ENCODE results near the gene AATF. TPM values are rescaled to one million over a fixed set of nuclear protein-coding genes. Genes with fewer than 3 reads are reported as not detected.

The AATF gene
- total and polyA plus RNA-seq, 2 donors from 2014 or later: 36.8 to 50.4 TPM

DNA sequence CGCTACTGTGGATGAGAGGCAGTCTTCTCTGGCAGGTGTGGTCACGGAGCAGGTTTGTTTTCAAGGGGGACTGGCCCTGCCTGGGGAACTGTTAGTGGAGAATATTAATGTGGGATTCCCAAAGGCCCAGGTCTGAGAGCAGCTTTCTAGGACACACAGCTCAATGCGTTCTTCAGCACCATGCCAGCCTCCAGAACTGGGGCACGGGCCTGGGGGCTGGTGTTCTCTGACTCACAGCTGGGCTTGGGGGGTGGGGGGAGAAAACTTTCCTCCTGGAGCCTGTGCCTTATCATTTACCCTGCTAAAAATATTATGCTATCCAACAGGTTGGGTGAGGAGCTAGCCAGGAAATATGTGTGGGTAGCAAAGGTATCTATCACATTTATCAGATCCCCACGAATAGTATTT is 24.9 kb upstream of the AATF start:
- DNase-seq (peak in 1 of 5 donors; percentile 43), FAIRE-seq (no peak)
- no peak overlapping the region for H3K27ac ChIP-seq (ENCODE audit: low read depth in 2 of 2, low read length in 2 of 2)
- TF ChIP-seq, protein P1, sequence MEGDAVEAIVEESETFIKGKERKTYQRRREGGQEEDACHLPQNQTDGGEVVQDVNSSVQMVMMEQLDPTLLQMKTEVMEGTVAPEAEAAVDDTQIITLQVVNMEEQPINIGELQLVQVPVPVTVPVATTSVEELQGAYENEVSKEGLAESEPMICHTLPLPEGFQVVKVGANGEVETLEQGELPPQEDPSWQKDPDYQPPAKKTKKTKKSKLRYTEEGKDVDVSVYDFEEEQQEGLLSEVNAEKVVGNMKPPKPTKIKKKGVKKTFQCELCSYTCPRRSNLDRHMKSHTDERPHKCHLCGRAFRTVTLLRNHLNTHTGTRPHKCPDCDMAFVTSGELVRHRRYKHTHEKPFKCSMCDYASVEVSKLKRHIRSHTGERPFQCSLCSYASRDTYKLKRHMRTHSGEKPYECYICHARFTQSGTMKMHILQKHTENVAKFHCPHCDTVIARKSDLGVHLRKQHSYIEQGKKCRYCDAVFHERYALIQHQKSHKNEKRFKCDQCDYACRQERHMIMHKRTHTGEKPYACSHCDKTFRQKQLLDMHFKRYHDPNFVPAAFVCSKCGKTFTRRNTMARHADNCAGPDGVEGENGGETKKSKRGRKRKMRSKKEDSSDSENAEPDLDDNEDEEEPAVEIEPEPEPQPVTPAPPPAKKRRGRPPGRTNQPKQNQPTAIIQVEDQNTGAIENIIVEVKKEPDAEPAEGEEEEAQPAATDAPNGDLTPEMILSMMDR (IDR thresholded peaks at IDR 0.05; ENCODE audit: borderline replicate concordance, extremely low read depth, insufficient read depth): no peak
- peaks cover 0 to 11% (median 9%) of the 10 kb centered on the region in 3 donors for H3K4me1 ChIP-seq (ENCODE audit: control insufficient read depth in 2 of 3, insufficient read depth in 2 of 3, low read depth in 1 of 3, low read length in 3 of 3)
- H3K36me3 ChIP-seq (ENCODE audit: control insufficient read depth in 2 of 3, insufficient read depth in 3 of 3, low read length in 3 of 3): peaks cover 0 to 3% (median 0%) of the 10 kb centered on the region in 3 donors
- H3K4me3 ChIP-seq (ENCODE audit: low read length in 3 of 3): no peak overlapping the region
- intact Hi-C loops (cut with DNase I): no loop called here
- H3K9ac ChIP-seq (ENCODE audit: low read length in 3 of 3): no peak overlapping the region
- H3K27me3 ChIP-seq (ENCODE audit: control insufficient read depth, insufficient read depth, low read length): peaks cover 6% of the 10 kb centered on the region
- no peaks in the 10 kb centered on the region for H3K9me3 ChIP-seq (ENCODE audit: control insufficient read depth in 2 of 3, insufficient read depth in 1 of 3, low read length in 3 of 3)

DNA sequence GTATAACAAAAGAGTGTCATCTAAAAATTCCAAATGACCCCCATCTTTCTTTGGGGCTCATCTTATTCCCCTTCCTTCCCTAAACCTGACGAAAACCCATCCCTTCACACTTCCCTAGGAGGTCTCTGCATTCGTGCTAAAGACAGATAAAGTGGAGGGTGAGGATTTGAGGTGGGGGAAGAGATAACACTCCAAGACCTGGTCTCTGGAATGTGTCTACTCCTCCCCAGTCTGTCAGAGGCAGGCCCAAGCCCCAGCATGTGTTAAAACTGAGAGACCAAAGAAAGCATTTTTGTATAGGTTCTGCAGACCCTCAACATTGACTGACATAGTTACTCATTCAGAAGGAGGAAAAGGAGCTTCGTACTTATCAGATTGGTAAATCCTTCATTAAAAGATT is 22.5 kb upstream of the AATF start:
- H3K9me3 ChIP-seq (ENCODE audit: control insufficient read depth in 2 of 3, insufficient read depth in 1 of 3, low read length in 3 of 3): no peaks in the 10 kb centered on the region
- TF ChIP-seq, protein P1 (IDR thresholded peaks at IDR 0.05; ENCODE audit: borderline replicate concordance, extremely low read depth, insufficient read depth): no peak
- no peak overlapping the region for H3K27ac ChIP-seq (ENCODE audit: low read depth in 2 of 2, low read length in 2 of 2)
- H3K36me3 ChIP-seq (ENCODE audit: control insufficient read depth in 2 of 3, insufficient read depth in 3 of 3, low read length in 3 of 3): peaks cover 0 to 3% (median 0%) of the 10 kb centered on the region in 3 donors
- no peak for DNase-seq
- intact Hi-C loops (cut with DNase I): no loop called here
- no peak for FAIRE-seq
- no peak overlapping the region for H3K9ac ChIP-seq (ENCODE audit: low read length in 3 of 3)
- H3K4me3 ChIP-seq (ENCODE audit: low read length in 3 of 3): no peak overlapping the region
- peaks cover 0 to 10% (median 0%) of the 10 kb centered on the region in 3 donors for H3K4me1 ChIP-seq (ENCODE audit: control insufficient read depth in 2 of 3, insufficient read depth in 2 of 3, low read depth in 1 of 3, low read length in 3 of 3)
- peaks cover 12% of the 10 kb centered on the region for H3K27me3 ChIP-seq (ENCODE audit: control insufficient read depth, insufficient read depth, low read length)

DNA sequence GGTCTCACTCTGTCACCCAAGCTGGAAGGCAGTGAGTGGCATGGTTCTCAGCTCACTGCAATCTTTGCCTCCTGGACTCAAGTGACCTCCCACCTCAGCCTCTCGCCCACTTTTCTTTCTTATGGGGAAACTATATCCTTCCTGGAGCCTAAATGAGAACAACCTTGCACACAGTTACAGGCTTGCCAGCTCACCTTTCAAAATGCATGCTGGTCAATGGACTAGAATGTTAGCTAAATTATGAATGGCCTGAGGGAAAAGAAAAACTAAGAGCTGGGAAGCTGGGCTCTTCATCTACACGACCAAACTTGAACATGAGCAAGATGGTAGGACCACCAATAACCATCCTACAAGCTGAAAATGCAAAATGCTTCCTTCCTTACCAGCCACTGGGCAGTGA is 22.1 kb upstream of the AATF start:
- intact Hi-C loops (cut with DNase I): no loop called here
- H3K27ac ChIP-seq (ENCODE audit: low read depth in 2 of 2, low read length in 2 of 2): no peak overlapping the region
- no peak for FAIRE-seq

More for the DNA sequence above, 22.1 kb upstream of the AATF start:
- DNase-seq: no peak
- H3K4me3 ChIP-seq (ENCODE audit: low read length in 3 of 3): no peak overlapping the region
- H3K4me1 ChIP-seq (ENCODE audit: control insufficient read depth in 2 of 3, insufficient read depth in 2 of 3, low read depth in 1 of 3, low read length in 3 of 3): peaks cover 0 to 10% (median under 1%) of the 10 kb centered on the region in 3 donors
- H3K9me3 ChIP-seq (ENCODE audit: control insufficient read depth in 2 of 3, insufficient read depth in 1 of 3, low read length in 3 of 3): no peaks in the 10 kb centered on the region
- H3K9ac ChIP-seq (ENCODE audit: low read length in 3 of 3): no peak overlapping the region
- TF ChIP-seq, protein P1 (IDR thresholded peaks at IDR 0.05; ENCODE audit: borderline replicate concordance, extremely low read depth, insufficient read depth): no peak
- peaks cover 17% of the 10 kb centered on the region for H3K27me3 ChIP-seq (ENCODE audit: control insufficient read depth, insufficient read depth, low read length)
- H3K36me3 ChIP-seq (ENCODE audit: control insufficient read depth in 2 of 3, insufficient read depth in 3 of 3, low read length in 3 of 3): peaks cover 0 to 3% (median 0%) of the 10 kb centered on the region in 3 donors

Measured in kidney (tissue), 14 donors.